Spleen (tissue), 11 donors: ENCODE data around the gene KRTAP3-1. TPM values are rescaled to one million over a fixed set of nuclear protein-coding genes. Genes with fewer than 3 reads are reported as not detected.
"Not testable (repeated sequence)": the region's sequence is repeated elsewhere in the genome, so short reads cannot be mapped to it uniquely, and the experiment has no call there.

Experiments
- DNase-seq: peaks from one replicate; pipeline ENCODE4 v3.0.0-alpha.2; 2020
- H3K27ac ChIP-seq, 8 donors: fragments of 200-600 bp; sonication (generic) in 7 of 8; 1 replicate in 4 of 8; 2 replicates in 4 of 8; pipeline versions ENCODE4 v1.5.0 to v1.8.0; 2016 to 2021; ENCODE audit warnings: inconsistent platforms in 4 of 8, mild to moderate bottlenecking in 4 of 8, moderate library complexity in 1 of 8
- H3K27me3 ChIP-seq, 7 donors: fragments of 200-600 bp; sonication (generic) in 6 of 7; replicated peaks in 1 of 7; 1 replicate in 4 of 7; 2 replicates in 3 of 7; pipeline versions ENCODE4 v1.5.0 to v1.8.0; 2016 to 2021; ENCODE audit warnings: inconsistent platforms in 3 of 7, mild to moderate bottlenecking in 1 of 7
- H3K36me3 ChIP-seq, 6 donors: fragments of 200-600 bp; sonication (generic) in 5 of 6; 1 replicate in 4 of 6; 2 replicates in 2 of 6; pipeline versions ENCODE4 v1.5.0 to v1.8.0; 2016 to 2021; ENCODE audit warnings: inconsistent platforms in 2 of 6
- H3K4me1 ChIP-seq, 6 donors: fragments of 200-600 bp; sonication (generic) in 5 of 6; 1 replicate in 3 of 6; 2 replicates in 3 of 6; pipeline versions ENCODE4 v1.5.0 to v1.8.0; 2016 to 2021; ENCODE audit warnings: inconsistent platforms in 3 of 6
- H3K4me3 ChIP-seq, 8 donors: fragments of 200-600 bp; sonication (generic) in 7 of 8; 1 replicate in 4 of 8; 2 replicates in 4 of 8; pipeline versions ENCODE4 v1.5.0 to v1.8.0; 2016 to 2021; ENCODE audit warnings: inconsistent platforms in 4 of 8, mild to moderate bottlenecking in 4 of 8, moderate library complexity in 2 of 8
- H3K9me3 ChIP-seq, 8 donors: fragments of 200-600 bp; sonication (generic) in 7 of 8; 1 replicate in 4 of 8; 2 replicates in 4 of 8; pipeline versions ENCODE4 v1.5.0 to v1.8.0; 2016 to 2021; ENCODE audit warnings: inconsistent platforms in 4 of 8
- POLR2A ChIP-seq, 3 donors: fragments of 450-650 bp; IDR thresholded peaks; one replicate each; pipeline ENCODE4 v1.5.1; 2017; ENCODE audit warnings: antibody characterized with exemption in 3 of 3, mild to moderate bottlenecking in 1 of 3
- POLR2AphosphoS5 ChIP-seq, 3 donors: sonication (generic); formaldehyde crosslinking; IDR thresholded peaks; one replicate each; pipeline ENCODE4 v1.5.1; 2017; ENCODE audit warnings: antibody characterized with exemption in 3 of 3
- WGBS, 5 donors: extraction: QIAGEN DNeasy Blood & Tissue Kit in 3 of 5; methylation state at CpG; one replicate each; pipeline versions ENCODE4 v1.1.5 to v1.1.7; 2013 to 2018; 5-methylcytosine and 5-hydroxymethylcytosine counted together
- intact Hi-C: fragments of 100-400 bp; cut with DNase I; formaldehyde crosslinking; loops from one replicate; pipeline ENCODE4 v1.15.0; 2023; ENCODE audit warnings: low total_unique reads
- polyA plus RNA-seq, 3 donors: library from polyadenylated mRNA; stranded (reverse); fragments of 200-250 nt; gene quantifications; one replicate each; pipeline ENCODE4 v1.2.1, GENCODE V29; 2013
- total RNA-seq, 7 donors: library from RNA; depleted of rRNA in 3 of 7; stranded (reverse); fragments of >200 nt in 3 of 7; fragmentation: NEBNext Ultra II Directional in 4 of 7; extraction: Animal tissue kit (Norgen Biotek cat#: 25700) in 4 of 7; gene quantifications; one replicate each; pipeline versions ENCODE4 v1.1.0 to v1.2.1, GENCODE V29; 2016 to 2021
- TF ChIP-seq, protein P1 (sequence below), 11 experiments: fragments of 200-600 bp in 7 of 11; fragments of 450-650 bp in 4 of 11; sonication (generic) in 4 of 11; IDR thresholded peaks in 8 of 11; conservative IDR thresholded peaks in 3 of 11; 1 replicate in 7 of 11; 2 replicates in 4 of 11; pipeline versions ENCODE4 v1.4.0 to v1.8.0; 2016 to 2021; ENCODE audit warnings: antibody characterized with exemption in 11 of 11, inconsistent platforms in 4 of 11, mild to moderate bottlenecking in 1 of 11
- donor health status: healthy with polysubstance abuse.
- donor health status: DM: no; HTN: no; CAD: no; lungs with moderate emphysema.
- donor health status: DM: no; HTN: no; CAD: no.
- donor health status: Bipolar disorder and iron deficiency.
- donor health status: healthy.
- donor health status: DM: no; HTN: no; CAD: no.
- donor health status: DM: yes; HTN: yes; CAD: no.

The KRTAP3-1 gene
- total and polyA plus RNA-seq, 10 donors, result not detected

DNA sequence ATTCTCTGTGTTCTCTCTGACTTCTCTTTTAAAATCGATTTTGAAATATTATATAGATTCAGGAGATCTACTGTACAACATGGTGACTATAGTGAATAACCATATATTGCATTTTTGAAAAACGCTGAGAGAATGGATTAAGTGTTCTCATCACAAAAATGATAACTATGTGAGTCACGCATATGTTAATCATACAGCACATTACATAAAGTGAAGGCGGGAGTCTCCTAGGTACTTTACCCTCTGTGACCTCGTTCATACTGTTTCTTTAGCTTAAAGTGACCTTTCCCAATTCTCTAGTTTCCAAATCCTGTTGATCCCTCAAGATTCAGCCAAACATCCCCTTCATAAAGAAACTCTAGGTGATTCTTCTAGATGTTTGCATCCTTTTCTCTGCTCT lies 6.1 kb downstream of the KRTAP3-1 start:
- Histone ChIP-seq H3K9me3 (no peaks in the 10 kb centered on the region), H3K4me3 (no peak overlapping the region), H3K27me3 (peaks cover 0 to 12% (median 0%) of the 10 kb centered on the region in 7 donors), H3K27ac (no peak overlapping the region), H3K36me3 (no peaks in the 10 kb centered on the region), H3K4me1 (no peaks in the 10 kb centered on the region)
- intact Hi-C loops, result no loop called here
- 57 to 80% (median 69%) methylated on average over 5 of the region's 5 CpGs for WGBS, 5 donors
- no peak for TF ChIP-seq POLR2AphosphoS5 (IDR thresholded peaks at IDR 0.05)
- no peak for TF ChIP-seq POLR2A (IDR thresholded peaks at IDR 0.05)
- TF ChIP-seq, protein P1, sequence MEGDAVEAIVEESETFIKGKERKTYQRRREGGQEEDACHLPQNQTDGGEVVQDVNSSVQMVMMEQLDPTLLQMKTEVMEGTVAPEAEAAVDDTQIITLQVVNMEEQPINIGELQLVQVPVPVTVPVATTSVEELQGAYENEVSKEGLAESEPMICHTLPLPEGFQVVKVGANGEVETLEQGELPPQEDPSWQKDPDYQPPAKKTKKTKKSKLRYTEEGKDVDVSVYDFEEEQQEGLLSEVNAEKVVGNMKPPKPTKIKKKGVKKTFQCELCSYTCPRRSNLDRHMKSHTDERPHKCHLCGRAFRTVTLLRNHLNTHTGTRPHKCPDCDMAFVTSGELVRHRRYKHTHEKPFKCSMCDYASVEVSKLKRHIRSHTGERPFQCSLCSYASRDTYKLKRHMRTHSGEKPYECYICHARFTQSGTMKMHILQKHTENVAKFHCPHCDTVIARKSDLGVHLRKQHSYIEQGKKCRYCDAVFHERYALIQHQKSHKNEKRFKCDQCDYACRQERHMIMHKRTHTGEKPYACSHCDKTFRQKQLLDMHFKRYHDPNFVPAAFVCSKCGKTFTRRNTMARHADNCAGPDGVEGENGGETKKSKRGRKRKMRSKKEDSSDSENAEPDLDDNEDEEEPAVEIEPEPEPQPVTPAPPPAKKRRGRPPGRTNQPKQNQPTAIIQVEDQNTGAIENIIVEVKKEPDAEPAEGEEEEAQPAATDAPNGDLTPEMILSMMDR (IDR thresholded peaks at IDR 0.05 in 8 of 11, conservative IDR thresholded peaks at IDR 0.05 in 3 of 11), result no peak
- DNase-seq, result no peak

DNA sequence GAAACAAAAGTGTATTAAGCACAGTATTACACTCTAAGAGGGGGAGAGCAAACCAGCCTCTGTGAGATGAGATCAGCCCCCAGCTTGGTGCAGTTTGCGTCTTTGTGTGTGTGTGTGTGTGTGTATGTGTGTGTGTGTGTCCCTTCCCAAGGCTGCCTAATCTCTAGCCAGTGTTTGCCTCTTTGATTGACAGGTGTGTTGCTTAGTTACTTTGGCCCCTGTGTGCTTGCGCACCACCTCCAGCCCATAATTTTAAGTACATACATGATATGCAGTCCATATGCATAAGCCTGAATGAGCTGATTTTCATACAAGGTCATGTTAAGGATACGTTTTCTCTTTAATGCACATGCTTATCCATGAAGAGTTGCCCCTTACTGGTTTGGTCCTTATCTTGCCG lies 7.1 kb downstream of the KRTAP3-1 start:
- 85 to 93% (median 88%) methylated on average over 4 of the region's 4 CpGs for WGBS, 5 donors
- Histone ChIP-seq H3K27ac (no peak overlapping the region), H3K9me3 (no peaks in the 10 kb centered on the region), H3K4me3 (no peak overlapping the region), H3K27me3 (peaks cover 0 to 22% (median 0%) of the 10 kb centered on the region in 7 donors), H3K4me1 (no peaks in the 10 kb centered on the region), H3K36me3 (no peaks in the 10 kb centered on the region)
- DNase-seq, result no peak
- TF ChIP-seq, protein P1 (IDR thresholded peaks at IDR 0.05 in 8 of 11, conservative IDR thresholded peaks at IDR 0.05 in 3 of 11), result no peak
- no peak for TF ChIP-seq POLR2A (IDR thresholded peaks at IDR 0.05)
- no peak for TF ChIP-seq POLR2AphosphoS5 (IDR thresholded peaks at IDR 0.05)
- intact Hi-C loops, result no loop called here

DNA sequence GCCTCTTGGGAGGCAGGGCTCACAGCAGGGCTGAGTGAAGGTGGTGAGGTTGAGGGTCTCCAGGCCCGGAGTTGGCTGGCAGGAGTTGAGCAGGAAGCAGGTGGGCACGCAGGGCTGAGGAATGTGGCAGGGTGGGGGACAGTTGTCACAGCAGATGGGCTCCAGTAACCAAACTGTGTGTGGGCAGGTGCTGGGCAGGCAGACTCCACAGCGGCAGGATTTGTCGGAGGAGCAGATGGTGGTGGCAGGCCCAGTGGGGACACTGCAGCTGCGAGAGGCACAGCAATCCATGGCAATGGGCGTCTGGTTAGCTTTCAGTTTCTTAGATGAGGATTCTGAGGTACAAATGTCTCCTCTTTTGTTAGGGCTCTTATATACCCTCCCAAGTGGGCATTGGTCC lies 9.4 kb downstream of the KRTAP3-1 start, which contains the start of gene KRTAP3-2:
TSS of gene KRTAP3-2 (minus strand) at position 344 of the 400 bp plus-strand sequence. CDS start at position 291, 53 bp downstream.
- H3K27ac ChIP-seq, intact Hi-C loops, H3K36me3 ChIP-seq, H3K4me1 ChIP-seq, DNase-seq, H3K9me3 ChIP-seq, H3K4me3 ChIP-seq: not testable (repeated sequence)
- peaks cover 0 to 32% (median 0%) of the 10 kb centered on the region in 7 donors for H3K27me3 ChIP-seq
- WGBS, 5 donors, result 80 to 91% (median 86%) methylated on average over 5 to 6 of the region's 6 CpGs

DNA sequence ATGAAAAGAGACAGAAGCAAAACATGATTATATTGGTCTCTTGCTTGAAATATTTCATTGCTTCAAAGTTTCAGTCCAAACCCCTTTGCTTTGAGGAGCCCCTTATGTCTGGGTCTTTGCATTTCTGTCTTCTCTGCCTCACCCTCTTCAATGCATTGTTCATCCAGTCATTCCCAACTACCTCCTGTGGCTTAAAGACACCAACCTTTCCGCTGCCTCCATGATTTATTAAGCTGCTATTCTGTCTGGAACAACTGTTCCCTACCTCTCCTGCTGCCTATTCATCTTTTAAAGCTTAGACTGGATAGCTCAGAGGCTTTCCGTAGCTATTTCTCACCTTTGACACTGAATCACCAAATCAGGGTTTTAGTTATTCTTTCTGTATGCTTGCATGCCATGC lies 11.6 kb downstream of the KRTAP3-1 start:
- 56 to 88% (median 76%) methylated on average over 2 of the region's 2 CpGs for WGBS, 5 donors
- H3K27ac ChIP-seq, result no peak overlapping the region
- H3K36me3 ChIP-seq, result no peaks in the 10 kb centered on the region
- TF ChIP-seq, protein P1 (IDR thresholded peaks at IDR 0.05 in 8 of 11, conservative IDR thresholded peaks at IDR 0.05 in 3 of 11), result no peak
- TF ChIP-seq POLR2A (IDR thresholded peaks at IDR 0.05) (no peak), POLR2AphosphoS5 (IDR thresholded peaks at IDR 0.05) (no peak)
- H3K4me3 ChIP-seq, result no peak overlapping the region
- H3K4me1 ChIP-seq, result no peaks in the 10 kb centered on the region
- H3K27me3 ChIP-seq, result peaks cover 0 to 37% (median 0%) of the 10 kb centered on the region in 7 donors
- intact Hi-C loops, result no loop called here
- DNase-seq, result no peak
- no peaks in the 10 kb centered on the region for H3K9me3 ChIP-seq

DNA sequence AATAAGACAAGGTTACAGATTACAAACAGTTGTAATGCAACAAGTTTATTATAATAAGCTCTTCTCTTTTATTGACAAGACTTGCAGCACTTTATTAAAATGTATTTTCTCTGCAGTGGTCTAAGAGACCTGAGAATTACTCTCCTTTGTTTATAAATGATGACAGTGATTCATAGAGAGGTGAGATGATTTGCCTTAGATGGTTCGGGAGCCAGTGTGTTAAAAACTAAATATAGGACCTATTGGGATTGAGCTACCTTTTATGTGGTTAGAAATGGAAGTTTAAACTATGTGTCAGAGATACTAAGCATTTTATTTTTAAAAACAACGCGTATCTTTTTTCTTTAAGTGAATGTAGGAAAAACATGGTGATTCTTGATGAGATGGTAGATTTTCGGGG lies 12.1 kb downstream of the KRTAP3-1 start:
- H3K4me1 ChIP-seq, result no peaks in the 10 kb centered on the region
- WGBS, 5 donors, result 76 to 86% (median 85%) methylated on average over 4 of the region's 4 CpGs
- intact Hi-C loops, result no loop called here
- TF ChIP-seq POLR2A (IDR thresholded peaks at IDR 0.05), result no peak
- no peak for TF ChIP-seq POLR2AphosphoS5 (IDR thresholded peaks at IDR 0.05)
- TF ChIP-seq, protein P1 (IDR thresholded peaks at IDR 0.05 in 8 of 11, conservative IDR thresholded peaks at IDR 0.05 in 3 of 11), result no peak
- no peak for DNase-seq
- peaks cover 0 to 41% (median 0%) of the 10 kb centered on the region in 7 donors for H3K27me3 ChIP-seq
- no peaks in the 10 kb centered on the region for H3K9me3 ChIP-seq
- H3K27ac ChIP-seq, result no peak overlapping the region
- H3K36me3 ChIP-seq, result no peaks in the 10 kb centered on the region
- no peak overlapping the region for H3K4me3 ChIP-seq
